Measurements from ENCODE around the gene UPP1.
"Not testable (repeated sequence)": the region's sequence is repeated elsewhere in the genome, so short reads cannot be mapped to it uniquely, and the experiment has no call there.

UPP1 gene
- 61.4 to 348 (median 125) reads per million in 17 experiments for total RNA-seq

- peak; percentile 93 to 98 (median 97) for DNase-seq
Measured at GRCh38 chr7:48089046-48090003, at the start of gene UPP1. UPP1 (plus strand) TSS chr7:48089265; CDS start chr7:48094784, 5,519 bp downstream.

GRCh38 chr7:48040944-48041652 is 48.0 kb upstream of the UPP1 start:
- no peak for DNase-seq

- peak in 2 of 4 experiments; percentile 43 to 53 for DNase-seq
Measured at GRCh38 chr7:48041653-48041970, 47.5 kb upstream of the UPP1 start.

DNA sequence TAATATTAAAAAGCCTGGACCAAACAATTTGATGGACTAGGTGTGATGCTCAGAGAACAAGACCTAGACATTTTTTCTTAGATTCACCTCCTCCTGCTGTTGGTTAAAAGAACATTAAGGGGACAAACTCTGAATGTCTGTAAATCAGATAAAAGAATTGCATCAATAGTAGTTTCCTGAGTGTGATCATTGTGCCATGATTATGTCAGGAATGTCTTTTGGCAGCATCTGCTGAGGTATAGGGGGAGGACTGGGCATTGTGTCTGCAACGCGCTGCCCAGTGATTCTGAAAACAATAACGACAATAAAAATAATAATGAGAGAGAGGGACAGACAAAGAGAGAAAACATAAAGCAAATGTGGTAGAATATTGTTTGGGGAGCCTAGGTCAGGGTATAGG is 46.8 kb upstream of the UPP1 start:
- DNase-seq, result no peak

- DNase-seq, result peak in 3 of 4 experiments; percentile 18 to 43 (median 36)
Measured at GRCh38 chr7:48042636-48043035, 46.4 kb upstream of the UPP1 start.

- no peak for DNase-seq
Measured at GRCh38 chr7:48045195-48045765, 43.8 kb upstream of the UPP1 start.

GRCh38 chr7:48046458-48046857 is 42.6 kb upstream of the UPP1 start:
- no peak for DNase-seq

- DNase-seq, result no peak
Measured at GRCh38 chr7:48048113-48048512, 41.0 kb upstream of the UPP1 start.

GRCh38 chr7:48049850-48050249 is 39.2 kb upstream of the UPP1 start:
- DNase-seq, result peak; percentile 54 to 78 (median 76)

- DNase-seq, result peak in 2 of 4 experiments; percentile 47 to 60
Measured at GRCh38 chr7:48052748-48053147, 36.3 kb upstream of the UPP1 start.

DNA sequence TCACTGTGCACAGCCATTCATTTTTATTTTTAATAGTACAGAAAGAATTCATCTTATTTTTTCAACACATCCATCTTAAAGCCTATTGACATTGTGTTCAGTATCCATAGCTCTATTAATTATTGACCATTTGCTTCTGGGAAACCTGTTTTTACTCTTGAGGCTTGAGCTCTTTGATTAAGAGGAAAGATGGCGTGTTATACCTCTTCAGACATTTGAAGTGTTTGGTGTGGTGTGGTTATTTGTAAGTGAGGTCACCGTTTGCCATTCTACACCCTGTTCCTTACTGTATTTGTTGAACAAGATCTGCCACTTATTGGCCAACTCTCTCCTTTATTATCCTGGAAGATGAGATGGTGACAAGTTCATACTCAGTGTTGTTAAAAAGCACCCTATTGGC is 35.3 kb upstream of the UPP1 start:
- DNase-seq, result no peak

- peak in 2 of 4 experiments; percentile 38 to 58 for DNase-seq
Measured at GRCh38 chr7:48058990-48059389, 30.1 kb upstream of the UPP1 start.

- DNase-seq, result no peak
Measured at GRCh38 chr7:48059706-48060105, 29.4 kb upstream of the UPP1 start.

- DNase-seq, result no peak
Measured at GRCh38 chr7:48063985-48064384, 25.1 kb upstream of the UPP1 start.

GRCh38 chr7:48067475-48067874 is 21.6 kb upstream of the UPP1 start:
- no peak for DNase-seq

- peak; percentile 79 to 92 (median 84) for DNase-seq
Measured at GRCh38 chr7:48074204-48074654, 14.8 kb upstream of the UPP1 start.

DNA sequence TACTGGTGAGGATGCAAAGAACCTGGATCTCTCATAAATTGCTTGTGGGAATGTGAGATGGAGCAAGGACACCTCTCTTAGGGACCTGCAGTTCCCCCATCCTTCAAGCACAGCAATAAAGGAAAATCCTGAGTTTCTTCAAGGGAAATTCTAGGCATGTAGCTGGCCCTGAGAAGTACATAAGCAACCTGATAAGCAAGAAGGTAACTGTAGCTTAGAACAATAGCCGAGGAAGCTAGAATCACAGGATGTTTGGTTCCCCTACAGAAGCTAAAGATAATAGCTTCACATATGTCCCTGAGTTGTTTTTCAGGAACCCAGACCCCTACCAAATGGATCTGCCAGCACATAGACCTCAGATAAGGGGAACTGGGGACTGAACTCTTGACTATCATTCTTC is 11.6 kb upstream of the UPP1 start:
- DNase-seq, result no peak

- peak in 3 of 4 experiments; percentile 39 to 68 (median 66) for DNase-seq
Measured at GRCh38 chr7:48078470-48078869, 10.6 kb upstream of the UPP1 start.

- not testable (repeated sequence) for DNase-seq
Measured at GRCh38 chr7:48082378-48082777, 6.7 kb upstream of the UPP1 start.

DNA sequence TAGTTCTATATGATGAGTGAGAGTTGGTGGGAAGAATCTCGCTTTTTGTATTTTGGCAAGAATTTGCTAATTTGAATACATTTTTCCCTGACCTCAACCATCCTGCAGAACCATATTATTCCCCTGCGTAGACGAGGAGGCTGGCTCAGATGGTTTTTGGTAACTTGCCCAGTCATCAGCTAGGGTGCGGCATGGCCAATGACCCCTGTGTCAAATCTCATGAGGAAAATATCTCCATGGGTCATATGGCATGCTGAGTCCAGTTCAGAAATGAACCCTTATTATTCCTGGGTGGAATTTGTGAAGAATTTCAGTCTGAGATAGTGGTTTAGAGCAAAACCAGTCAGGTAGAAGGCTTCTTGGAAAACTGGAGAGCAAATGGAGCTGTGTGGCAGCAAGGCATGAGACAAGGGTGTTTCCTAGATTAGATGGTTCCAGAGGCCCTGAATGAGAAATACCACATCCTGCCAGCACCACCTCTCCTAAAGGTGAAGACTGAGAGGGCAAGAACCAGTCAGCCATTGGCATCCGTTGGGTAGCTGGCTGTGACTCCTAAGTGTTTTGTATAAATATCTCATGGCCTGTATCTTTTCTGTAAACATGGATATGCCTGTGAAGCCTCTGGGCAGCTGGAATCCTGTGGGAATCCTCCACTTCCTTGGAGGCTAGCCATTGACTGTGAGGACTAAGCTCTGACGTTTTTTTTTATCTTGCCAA is 5.8 kb upstream of the UPP1 start:
- no peak for DNase-seq

DNA sequence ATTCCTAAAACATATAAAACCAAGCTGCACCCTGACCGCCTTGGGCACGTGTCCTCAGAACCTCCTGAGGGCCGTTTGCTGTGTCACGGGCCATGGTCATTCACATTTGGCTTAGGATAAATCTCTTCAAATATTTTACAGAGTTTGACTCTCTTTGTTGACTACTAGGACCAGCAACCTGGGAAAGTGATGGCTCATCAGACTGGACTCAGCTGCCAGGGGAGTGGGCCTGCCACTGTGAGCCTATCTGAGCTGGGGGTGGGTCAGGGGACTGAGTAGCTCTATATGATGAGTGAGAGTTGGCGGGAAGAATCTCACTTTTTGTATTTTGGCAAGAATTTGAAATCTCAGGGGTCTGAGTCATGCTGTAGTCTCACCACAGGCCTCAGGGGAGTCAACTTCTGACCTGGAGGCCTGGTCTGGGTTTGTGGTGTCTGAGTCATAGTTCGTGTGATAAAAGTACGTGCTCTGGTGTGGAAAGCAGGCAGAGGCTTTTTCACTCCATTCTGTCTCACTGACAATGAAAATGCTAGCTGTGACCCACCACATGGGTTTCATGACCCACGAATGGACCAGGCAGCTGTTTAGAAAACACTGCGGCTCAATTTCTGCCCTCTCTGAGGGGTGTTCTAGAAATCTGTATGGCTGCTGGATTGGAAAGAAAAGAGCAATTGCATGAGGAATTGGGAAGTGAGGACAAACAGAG is 4.2 kb upstream of the UPP1 start:
- DNase-seq, result peak; percentile 83 to 94 (median 86)

- DNase-seq, result peak in 2 of 4 experiments; percentile 31 to 33
Measured at GRCh38 chr7:48085433-48085791, 3.7 kb upstream of the UPP1 start.

Measured in suppressor macrophage (primary cell).